Mesenchymal stem cell (in vitro differentiated cells and primary cell): ENCODE measurements around the gene PPP1R3F.
"Not testable (repeated sequence)": the region's sequence is repeated elsewhere in the genome, so short reads cannot be mapped to it uniquely, and the experiment has no call there.

Experiments used
- DNase-seq: peaks from one replicate; pipeline ENCODE4 v3.0.0-alpha.2; 2013
- H2AFZ ChIP-seq: one replicate; pipeline ENCODE4 v1.6.1; 2013; ENCODE audit warnings: low read depth, mild to moderate bottlenecking, control low read depth, inconsistent platforms, low read length, moderate library complexity
- H2AK5ac ChIP-seq: 2 replicates; pipeline ENCODE4 v1.6.1; 2013; ENCODE audit warnings: low read length, moderate library complexity, mild to moderate bottlenecking, inconsistent platforms; ENCODE audit not compliant: severe bottlenecking
- H2BK120ac ChIP-seq: one replicate; pipeline ENCODE4 v1.6.1; 2013; ENCODE audit warnings: low read depth, mild to moderate bottlenecking, inconsistent platforms, low read length, moderate library complexity
- H2BK12ac ChIP-seq, 2 experiments: one replicate each; pipeline ENCODE4 v1.6.1; 2013; ENCODE audit warnings: inconsistent platforms in 2 of 2, low read length in 2 of 2, mild to moderate bottlenecking in 2 of 2, moderate library complexity in 2 of 2, control low read depth in 1 of 2
- H2BK15ac ChIP-seq: one replicate; pipeline ENCODE4 v1.6.1; 2013; ENCODE audit warnings: mild to moderate bottlenecking, low read depth, inconsistent platforms; ENCODE audit not compliant: poor library complexity, severe bottlenecking
- H2BK5ac ChIP-seq: 2 replicates; pipeline ENCODE4 v1.6.1; 2013; ENCODE audit warnings: low read depth, mild to moderate bottlenecking, low read length, control low read depth, inconsistent platforms; ENCODE audit not compliant: poor library complexity, severe bottlenecking
- H3K14ac ChIP-seq, 2 experiments: one replicate each; pipeline ENCODE4 v1.6.1; 2013; ENCODE audit warnings: inconsistent platforms in 2 of 2, low read length in 2 of 2, control low read depth in 1 of 2, mild to moderate bottlenecking in 1 of 2, moderate library complexity in 1 of 2
- H3K18ac ChIP-seq, 2 experiments: one replicate each; pipeline ENCODE4 v1.6.1; 2013; ENCODE audit warnings: inconsistent platforms in 2 of 2, low read length in 2 of 2, control low read depth in 1 of 2, low read depth in 1 of 2, mild to moderate bottlenecking in 1 of 2
- H3K23ac ChIP-seq, 2 experiments: one replicate each; pipeline ENCODE4 v1.6.1; 2013; ENCODE audit warnings: inconsistent platforms in 2 of 2, low read length in 2 of 2, mild to moderate bottlenecking in 2 of 2, moderate library complexity in 2 of 2, control low read depth in 1 of 2
- H3K27ac ChIP-seq: 2 replicates; pipeline ENCODE4 v1.5.1; 2013; ENCODE audit warnings: mild to moderate bottlenecking, moderate library complexity, low read length, control low read depth, inconsistent platforms; ENCODE audit not compliant: poor library complexity, severe bottlenecking
- H3K27me3 ChIP-seq, 2 experiments: 2 replicates each; pipeline versions ENCODE4 v1.6.1 to v1.7.0; 2013; ENCODE audit warnings: low read length in 2 of 2, mild to moderate bottlenecking in 2 of 2, moderate library complexity in 2 of 2, control low read depth in 1 of 2, inconsistent platforms in 1 of 2; ENCODE audit not compliant: control insufficient read depth in 1 of 2, insufficient read depth in 1 of 2
- H3K36me3 ChIP-seq, 2 experiments: 2 replicates each; pipeline versions ENCODE4 v1.6.1 to v1.7.0; 2013; ENCODE audit warnings: low read length in 2 of 2, control low read depth in 1 of 2, inconsistent platforms in 1 of 2, low read depth in 1 of 2, mild to moderate bottlenecking in 1 of 2; ENCODE audit not compliant: insufficient read depth in 2 of 2, control insufficient read depth in 1 of 2
- H3K4ac ChIP-seq, 2 experiments: one replicate each; pipeline ENCODE4 v1.6.1; 2013; ENCODE audit warnings: inconsistent platforms in 2 of 2, low read length in 2 of 2, mild to moderate bottlenecking in 2 of 2, moderate library complexity in 2 of 2, control low read depth in 1 of 2, low read depth in 1 of 2
- H3K4me1 ChIP-seq: 2 replicates; pipeline ENCODE4 v1.6.1; 2013; ENCODE audit warnings: low read depth, low read length, control low read depth; ENCODE audit not compliant: control insufficient read depth, insufficient read depth
- H3K4me2 ChIP-seq: 2 replicates; pipeline ENCODE4 v1.6.1; 2013; ENCODE audit warnings: low read length, mild to moderate bottlenecking, inconsistent platforms; ENCODE audit not compliant: poor library complexity, severe bottlenecking
- H3K4me3 ChIP-seq, 2 experiments: 2 replicates each; pipeline versions ENCODE4 v1.5.1 to v1.7.0; 2013; ENCODE audit warnings: low read length in 2 of 2, mild to moderate bottlenecking in 2 of 2, control low read depth in 1 of 2, low read depth in 1 of 2; ENCODE audit not compliant: insufficient read depth in 1 of 2
- H3K79me1 ChIP-seq: replicated peaks from 2 replicates; pipeline ENCODE4 v1.6.1; 2013; ENCODE audit warnings: mild to moderate bottlenecking, control low read depth, low read length, inconsistent platforms; ENCODE audit not compliant: poor library complexity, severe bottlenecking
- H3K9ac ChIP-seq: 2 replicates; pipeline ENCODE4 v1.7.0; 2013; ENCODE audit warnings: mild to moderate bottlenecking, low read length, moderate library complexity
- H3K9me3 ChIP-seq: 2 replicates; pipeline ENCODE4 v1.7.0; 2013; ENCODE audit warnings: mild to moderate bottlenecking, low read length; ENCODE audit not compliant: control insufficient read depth
- H4K8ac ChIP-seq: one replicate; pipeline ENCODE4 v1.6.1; 2013; ENCODE audit warnings: inconsistent platforms, mild to moderate bottlenecking, low read length, moderate library complexity
- H4K91ac ChIP-seq: one replicate; pipeline ENCODE4 v1.6.1; 2013; ENCODE audit warnings: mild to moderate bottlenecking, low read length, inconsistent platforms
- WGBS: methylation state at CpG from one replicate; pipeline ENCODE4 v1.1.7; 2013; ENCODE audit warnings: mixed read lengths; 5-methylcytosine and 5-hydroxymethylcytosine counted together

Gene PPP1R3F

GRCh38 chrX:49292400-49293362 lies 23.1 kb downstream of the PPP1R3F start:
- Histone ChIP-seq H4K8ac (no peak overlapping the region), H2BK15ac (no peak overlapping the region), H3K4me2 (no peak overlapping the region), H2BK5ac (no peak overlapping the region), H2AK5ac (no peak overlapping the region), H3K23ac (no peak overlapping the region), H3K18ac (no peak overlapping the region), H2BK120ac (no peak overlapping the region), H3K9me3 (no peaks in the 10 kb centered on the region), H2BK12ac (no peak overlapping the region), H3K4ac (no peak overlapping the region), H4K91ac (no peak overlapping the region), H3K27ac (no peak overlapping the region), H3K4me1 (no peaks in the 10 kb centered on the region), H2AFZ (no peak overlapping the region), H3K79me1 (no peaks in the 10 kb centered on the region), H3K27me3 (peaks cover 0 to 21% of the 10 kb centered on the region in 2 experiments), H3K36me3 (no peaks in the 10 kb centered on the region), H3K14ac (no peak overlapping the region), H3K4me3 (no peak overlapping the region), H3K9ac (no peak overlapping the region)
- DNase-seq = no peak
- 91% methylated on average over 10 of the region's 17 CpGs for whole genome bisulfite sequencing

- not testable (repeated sequence) for H3K9me3 ChIP-seq, H3K4me2 ChIP-seq, H4K8ac ChIP-seq, DNase-seq, H3K14ac ChIP-seq, H2BK12ac ChIP-seq, H3K9ac ChIP-seq, H3K4me1 ChIP-seq, H4K91ac ChIP-seq, H3K4me3 ChIP-seq, H2BK5ac ChIP-seq, H3K27ac ChIP-seq, H3K18ac ChIP-seq, H3K36me3 ChIP-seq, H3K79me1 ChIP-seq, H2BK15ac ChIP-seq, H3K23ac ChIP-seq, H2AK5ac ChIP-seq, H3K4ac ChIP-seq, H2BK120ac ChIP-seq, H2AFZ ChIP-seq
- WGBS = 98% methylated on average over 5 of the region's 5 CpGs
- peaks cover 0 to 18% of the 10 kb centered on the region in 2 experiments for H3K27me3 ChIP-seq
Measured at GRCh38 chrX:49299293-49299692, 29.7 kb downstream of the PPP1R3F start.

GRCh38 chrX:49300703-49301102 lies 31.1 kb downstream of the PPP1R3F start:
- no peak for DNase-seq
- Histone ChIP-seq H3K27ac (no peak overlapping the region), H3K4me1 (no peaks in the 10 kb centered on the region), H3K14ac (no peak overlapping the region), H4K8ac (no peak overlapping the region), H3K9me3 (no peaks in the 10 kb centered on the region), H4K91ac (no peak overlapping the region), H3K79me1 (no peaks in the 10 kb centered on the region), H3K27me3 (peaks cover 0 to 16% of the 10 kb centered on the region in 2 experiments), H2BK12ac (no peak overlapping the region), H2BK5ac (no peak overlapping the region), H3K4ac (no peak overlapping the region), H3K4me2 (no peak overlapping the region), H2AFZ (no peak overlapping the region), H3K36me3 (no peaks in the 10 kb centered on the region), H3K9ac (no peak overlapping the region), H3K23ac (no peak overlapping the region), H3K4me3 (no peak overlapping the region), H2BK120ac (no peak overlapping the region), H3K18ac (no peak overlapping the region), H2AK5ac (no peak overlapping the region), H2BK15ac (no peak overlapping the region)
- WGBS = no CpG with 5 or more reads among the region's 1 CpG

GRCh38 chrX:49303346-49303745 lies 33.8 kb downstream of the PPP1R3F start, which contains the start of gene GAGE10:
Gene GAGE10 (plus strand): TSS chrX:49303646. CDS start chrX:49304860, 1,214 bp downstream.
- H3K4me3 ChIP-seq = no peak within 1 kb of the TSS
- no peak within 1 kb of the TSS for H3K14ac ChIP-seq
- WGBS = 87% methylated on average over 15 of the region's 15 CpGs

More at GRCh38 chrX:49303346-49303745, 33.8 kb downstream of the PPP1R3F start, which contains the start of gene GAGE10:
- Histone ChIP-seq H3K36me3 (no peaks in the 10 kb centered on the region), H2AK5ac (no peak within 1 kb of the TSS), H3K79me1 (no peaks in the 10 kb centered on the region), H3K4me2 (no peak within 1 kb of the TSS), H4K91ac (no peak within 1 kb of the TSS), H3K23ac (no peak within 1 kb of the TSS), H3K9me3 (no peaks in the 10 kb centered on the region), H2BK120ac (no peak within 1 kb of the TSS), H3K9ac (no peak within 1 kb of the TSS), H2BK12ac (no peak within 1 kb of the TSS), H3K18ac (no peak within 1 kb of the TSS), H2AFZ (no peak within 1 kb of the TSS), H3K27me3 (peaks cover 0 to 28% of the 10 kb centered on the region in 2 experiments), H4K8ac (no peak within 1 kb of the TSS), H2BK5ac (no peak within 1 kb of the TSS), H3K4me1 (no peaks in the 10 kb centered on the region), H2BK15ac (no peak within 1 kb of the TSS), H3K4ac (no peak within 1 kb of the TSS), H3K27ac (no peak within 1 kb of the TSS)
- DNase-seq = no peak
